Measurements from ENCODE around the gene FRMD8. TPM values are rescaled to one million over a fixed set of nuclear protein-coding genes. Genes with fewer than 3 reads are reported as not detected.

The FRMD8 gene
- total and polyA plus RNA-seq, 2 of the 4 experiments (the other 2 are of a cell fraction), result 11.3 to 19.8 TPM

DNA sequence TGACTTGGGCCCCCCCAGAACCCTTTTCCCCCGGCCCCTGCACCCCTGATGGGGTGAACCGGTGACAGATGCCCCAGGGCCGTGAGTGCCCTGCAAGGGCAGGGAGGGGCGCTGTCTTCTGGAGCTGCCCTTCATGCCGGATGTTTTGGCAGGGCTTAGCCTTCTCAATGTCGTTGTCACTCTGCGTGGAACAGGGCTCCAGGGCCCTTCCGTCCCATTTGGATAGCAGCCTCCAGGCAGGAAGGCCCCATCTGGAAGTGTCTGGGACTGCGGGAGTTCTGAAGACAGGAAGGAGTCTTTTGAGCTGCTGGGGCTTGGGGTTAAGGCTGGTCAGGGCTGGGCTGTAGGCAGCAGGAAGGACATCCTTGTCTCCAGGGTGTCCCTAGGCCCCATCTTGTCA lies 4.6 kb downstream of the FRMD8 start:
- H3K14ac ChIP-seq (replicated peaks; ENCODE audit: low read depth, low read length), result peak overlapping the region; percentile 79
- no TSS peak for BruUV-seq (replicated peaks)
- ChIA-PET CTCF (no interaction called here), POLR2A (ENCODE audit: unreplicated experiment) (interaction anchor here (0.6 to 1.5 kb wide), 2 partner anchors 20 to 33 kb away, joined by 7 to 9 read pairs; no protein-coding TSS in a partner anchor)
- H3K56ac ChIP-seq (ENCODE audit: extremely low read depth, insufficient read depth, low read length), result no peak overlapping the region
- H3K9me1 ChIP-seq (ENCODE audit: insufficient read depth, low read length), result peaks cover 14% of the 10 kb centered on the region
- intact Hi-C loops (cut with micrococcal nuclease) (no loop called here), in situ Hi-C loops (cut with MboI; ENCODE audit: low sequenced_read_pairs) (no loop called here), dilution Hi-C loops (cut with HindIII; ENCODE audit: low sequenced_read_pairs, unreplicated experiment) (no loop called here)
- H3K79me1 ChIP-seq (ENCODE audit: low read depth in 1 of 2, low read length in 2 of 2), result peaks cover 25 to 82% of the 10 kb centered on the region in 2 experiments
- 30% methylated on average over 3 of the region's 9 CpGs; no CpG with 5 or more reads in 1 of the 2 experiments for WGBS, 2 experiments (ENCODE audit: extremely low coverage in 2 of 2, insufficient read length in 1 of 2)
- peak overlapping the region; percentile 98 for H2AK5ac ChIP-seq (ENCODE audit: low read depth, low read length)
- peak overlapping the region; percentile 10; the same call in 1 of the 2 replicates for H3K9ac ChIP-seq (ENCODE audit: low read depth, low read length)
- peak overlapping the region; percentile 72 for H4K91ac ChIP-seq (ENCODE audit: insufficient read depth, low read depth, low read length)
- peak overlapping the region; percentile 18 to 92; a peak in 3 of 4 replicates for H4K8ac ChIP-seq (ENCODE audit: low read depth in 2 of 2, low read length in 2 of 2)
- no peaks in the 10 kb centered on the region for H3K27me3 ChIP-seq (ENCODE audit: control insufficient read depth, insufficient read depth, low read length)
- H3K18ac ChIP-seq (ENCODE audit: low read depth, low read length), result no peak overlapping the region
- no peak for TF ChIP-seq BHLHE40 (IDR thresholded peaks at IDR 0.05; ENCODE audit: low read depth, low read length)
- TF ChIP-seq, protein P1, sequence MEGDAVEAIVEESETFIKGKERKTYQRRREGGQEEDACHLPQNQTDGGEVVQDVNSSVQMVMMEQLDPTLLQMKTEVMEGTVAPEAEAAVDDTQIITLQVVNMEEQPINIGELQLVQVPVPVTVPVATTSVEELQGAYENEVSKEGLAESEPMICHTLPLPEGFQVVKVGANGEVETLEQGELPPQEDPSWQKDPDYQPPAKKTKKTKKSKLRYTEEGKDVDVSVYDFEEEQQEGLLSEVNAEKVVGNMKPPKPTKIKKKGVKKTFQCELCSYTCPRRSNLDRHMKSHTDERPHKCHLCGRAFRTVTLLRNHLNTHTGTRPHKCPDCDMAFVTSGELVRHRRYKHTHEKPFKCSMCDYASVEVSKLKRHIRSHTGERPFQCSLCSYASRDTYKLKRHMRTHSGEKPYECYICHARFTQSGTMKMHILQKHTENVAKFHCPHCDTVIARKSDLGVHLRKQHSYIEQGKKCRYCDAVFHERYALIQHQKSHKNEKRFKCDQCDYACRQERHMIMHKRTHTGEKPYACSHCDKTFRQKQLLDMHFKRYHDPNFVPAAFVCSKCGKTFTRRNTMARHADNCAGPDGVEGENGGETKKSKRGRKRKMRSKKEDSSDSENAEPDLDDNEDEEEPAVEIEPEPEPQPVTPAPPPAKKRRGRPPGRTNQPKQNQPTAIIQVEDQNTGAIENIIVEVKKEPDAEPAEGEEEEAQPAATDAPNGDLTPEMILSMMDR (conservative IDR thresholded peaks at IDR 0.05; ENCODE audit: low read depth, low read length), result peak; percentile 13; the same call in 1 of the 2 replicates
- peak; percentile 6; the same call in 1 of the 2 replicates for ATAC-seq (ENCODE audit: low read depth)
- no peaks in the 10 kb centered on the region for H3K9me3 ChIP-seq (ENCODE audit: control insufficient read depth, insufficient read depth, low read length)
- H4K5ac ChIP-seq (ENCODE audit: low read depth, low read length), result peak overlapping the region; percentile 51; the same call in 1 of the 2 replicates
- peak overlapping the region; percentile 59 for H2BK120ac ChIP-seq (ENCODE audit: low read depth, low read length)
- H2BK5ac ChIP-seq (ENCODE audit: low read depth, low read length, poor library complexity, severe bottlenecking), result peak overlapping the region; percentile 41
- peak; percentile 37 for DNase-seq
- peak overlapping the region; percentile 73 for H3K27ac ChIP-seq (ENCODE audit: insufficient read depth, low read length)
- 0 out of 3 replicates have a peak overlapping the region, but pooled peaks have one; percentile 2 for H2BK15ac ChIP-seq (ENCODE audit: low read depth, low read length)
- peak overlapping the region; percentile 43; the same call in 1 of the 2 replicates for H3K23ac ChIP-seq (ENCODE audit: low read depth, low read length)
- H3K4me3 ChIP-seq (ENCODE audit: insufficient read depth, low read depth, low read length), result no peak overlapping the region
- H2AFZ ChIP-seq (replicated peaks; ENCODE audit: low read length, poor library complexity), result peak overlapping the region; percentile 65
- H3K36me3 ChIP-seq (ENCODE audit: control insufficient read depth, insufficient read depth, low read length), result peaks cover 32% of the 10 kb centered on the region; the same call in 1 of the 2 replicates
- peaks cover 25% of the 10 kb centered on the region for H3K4me1 ChIP-seq (ENCODE audit: control insufficient read depth, insufficient read depth, low read length)
- peaks cover 8% of the 10 kb centered on the region; the same call in 1 of the 2 replicates for H4K20me1 ChIP-seq (ENCODE audit: insufficient read depth, low read length)
- peak overlapping the region; percentile 80 for H3K4ac ChIP-seq (ENCODE audit: low read depth, low read length)
- H3K4me2 ChIP-seq (ENCODE audit: low read depth, low read length), result peak overlapping the region; percentile 60
- H2AK9ac ChIP-seq (replicated peaks; ENCODE audit: low read depth, low read length, poor library complexity), result peak overlapping the region; percentile 96
- no peak overlapping the region for H2BK20ac ChIP-seq (ENCODE audit: low read depth, low read length)

Measured in IMR-90 (cell line).